Heart right ventricle (tissue), 16 donors: ENCODE data around the gene TMEM98. TPM values are rescaled to one million over a fixed set of nuclear protein-coding genes. Genes with fewer than 3 reads are reported as not detected.
"Not testable (repeated sequence)": the region's sequence is repeated elsewhere in the genome, so short reads cannot be mapped to it uniquely, and the experiment has no call there.

Source experiments
- ATAC-seq, 8 donors: fragments of 200-7000 bp; cut with Tn5 transposase; one replicate each; pipeline ENCODE4 v1.9.1; 2020; ENCODE audit warnings: mild to moderate bottlenecking in 8 of 8, moderate library complexity in 8 of 8, moderate number of reproducible peaks in 1 of 8
- DNase-seq, 2 donors: peaks; one replicate each; pipeline ENCODE4 v3.0.0-alpha.2; 2020
- H3K27ac ChIP-seq, 10 donors: fragments of 200-600 bp; sonication (generic) in 2 of 10; one replicate each; pipeline versions ENCODE4 v1.5.0 to v1.8.0; 2020 to 2022; ENCODE audit warnings: mild to moderate bottlenecking in 3 of 10
- H3K27me3 ChIP-seq, 7 donors: fragments of 200-600 bp; one replicate each; pipeline ENCODE4 v1.8.0; 2021 to 2022; ENCODE audit warnings: mild to moderate bottlenecking in 2 of 7
- H3K36me3 ChIP-seq, 9 donors: fragments of 200-600 bp; sonication (generic) in 1 of 9; one replicate each; pipeline versions ENCODE4 v1.5.0 to v1.8.0; 2020 to 2022; ENCODE audit warnings: mild to moderate bottlenecking in 2 of 9
- H3K4me1 ChIP-seq, 9 donors: fragments of 200-600 bp; sonication (generic) in 1 of 9; one replicate each; pipeline versions ENCODE4 v1.5.0 to v1.8.0; 2020 to 2022; ENCODE audit warnings: mild to moderate bottlenecking in 4 of 9
- H3K4me3 ChIP-seq, 10 donors: fragments of 200-600 bp; sonication (generic) in 2 of 10; one replicate each; pipeline versions ENCODE4 v1.5.0 to v1.8.0; 2020 to 2022; ENCODE audit warnings: mild to moderate bottlenecking in 7 of 10, moderate library complexity in 2 of 10
- H3K9me3 ChIP-seq, 11 donors: fragments of 200-600 bp in 10 of 11; sonication (generic) in 2 of 11; one replicate each; pipeline versions ENCODE4 v1.5.0 to v1.8.0; 2013 to 2022; ENCODE audit warnings: mild to moderate bottlenecking in 2 of 11, control low read depth in 1 of 11, moderate library complexity in 1 of 11
- WGBS, 2 donors: extraction: QIAGEN DNeasy Blood & Tissue Kit; methylation state at CpG; one replicate each; pipeline ENCODE4 v1.1.7; 2013; ENCODE audit warnings: inconsistent platforms in 1 of 2; 5-methylcytosine and 5-hydroxymethylcytosine counted together
- intact Hi-C, 10 donors: fragments of 100-400 bp; cut with DNase I; formaldehyde crosslinking; loops; one replicate each; pipeline versions ENCODE4 v1.11.1 to v1.14.2; 2022
- polyA plus RNA-seq, 2 donors: library from polyadenylated mRNA; stranded (reverse); fragments of 200-250 nt; gene quantifications; one replicate each; pipeline ENCODE4 v1.2.3, GENCODE V29; 2013
- total RNA-seq, 10 donors: library from RNA; stranded (reverse); fragmentation: NEBNext Ultra II Directional in 3 of 10; extraction: Animal tissue kit (Norgen Biotek cat#: 25700) in 3 of 10; gene quantifications; one replicate each; pipeline versions ENCODE4 v1.2.1 to v1.2.4, GENCODE V29; 2021 to 2023
- TF ChIP-seq, protein P1 (sequence below), 9 donors: fragments of 200-600 bp; sonication (generic) in 2 of 9; IDR thresholded peaks; one replicate each; pipeline versions ENCODE4 v1.5.0 to v1.8.0; 2021 to 2022; ENCODE audit warnings: antibody characterized with exemption in 9 of 9, mild to moderate bottlenecking in 5 of 9, moderate library complexity in 1 of 9
- donor health status: Arrhythmogenic right ventricular cardiomyopathy.
- donor health status: ischemic (EF 13 %, LVEDD 7.1; RV severe dilation, severe dysfunction).
- donor health status: healthy with polysubstance abuse.
- donor health status: DM: no; HTN: yes; CAD: no.
- donor health status: DM: no; HTN: no; CAD: no.
- donor health status: ischemic (EF 25% LVEDD 6.9; RV normal size, moderate dysfunction).
- donor health status: ischemic (EF 25% LVEDD 5.7; RV mildly dilated, moderate dysfunction).
- donor health status: healthy.
- donor health status: DM: yes; HTN: yes; CAD: no.
- donor health status: Ischemic cardiomyopathy.
- donor health status: ischemic (EF 35%, LVEDD 5.7; RV mildly dilated, moderate dysfunction).
- donor health status: nonischemic (EF 11% LVEDD 7.7; RV severe dilation, severe dysfunction).
- donor health status: DM: yes; HTN: yes; CAD: no.
- donor health status: PGD.
- donor health status: ischemic (EF 29% LVEDD 5.4; RV normal size, mild dysfunction).
- donor health status: nonischemic (EF 23%, LVEDD 6.1; RV moderate dilation, normal function).

TMEM98 gene
- total and polyA plus RNA-seq, 12 donors, result 5.2 to 19.5 (median 9.9) TPM

DNA sequence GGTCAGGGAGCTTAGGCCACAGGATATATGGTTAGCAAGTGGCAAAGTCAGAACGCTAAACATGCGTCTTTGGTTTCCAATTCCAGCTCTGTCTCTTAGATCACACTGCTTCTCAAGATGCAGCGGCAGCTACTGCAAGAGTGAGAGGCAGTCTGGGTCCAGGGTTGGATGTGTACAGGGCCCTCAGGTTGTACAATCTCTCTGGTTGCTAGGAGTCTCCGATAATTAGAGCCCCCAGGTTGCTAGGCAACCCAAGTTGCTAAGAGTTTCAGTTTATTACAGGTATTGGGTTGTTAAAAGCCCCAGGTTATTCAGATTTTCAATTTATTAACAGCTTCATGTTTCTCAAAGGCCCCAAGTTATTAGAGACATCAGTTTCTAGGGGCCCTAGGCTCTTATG, 48.2 kb downstream of the TMEM98 start:
- Histone ChIP-seq H3K4me3 (no peak overlapping the region), H3K9me3 (peaks cover 0 to 2% (median 0%) of the 10 kb centered on the region in 11 donors), H3K4me1 (no peaks in the 10 kb centered on the region), H3K36me3 (no peaks in the 10 kb centered on the region), H3K27ac (no peak overlapping the region), H3K27me3 (peaks cover 0 to 3% (median 0%) of the 10 kb centered on the region in 7 donors)
- DNase-seq (no peak), ATAC-seq (no peak)
- TF ChIP-seq, protein P1, sequence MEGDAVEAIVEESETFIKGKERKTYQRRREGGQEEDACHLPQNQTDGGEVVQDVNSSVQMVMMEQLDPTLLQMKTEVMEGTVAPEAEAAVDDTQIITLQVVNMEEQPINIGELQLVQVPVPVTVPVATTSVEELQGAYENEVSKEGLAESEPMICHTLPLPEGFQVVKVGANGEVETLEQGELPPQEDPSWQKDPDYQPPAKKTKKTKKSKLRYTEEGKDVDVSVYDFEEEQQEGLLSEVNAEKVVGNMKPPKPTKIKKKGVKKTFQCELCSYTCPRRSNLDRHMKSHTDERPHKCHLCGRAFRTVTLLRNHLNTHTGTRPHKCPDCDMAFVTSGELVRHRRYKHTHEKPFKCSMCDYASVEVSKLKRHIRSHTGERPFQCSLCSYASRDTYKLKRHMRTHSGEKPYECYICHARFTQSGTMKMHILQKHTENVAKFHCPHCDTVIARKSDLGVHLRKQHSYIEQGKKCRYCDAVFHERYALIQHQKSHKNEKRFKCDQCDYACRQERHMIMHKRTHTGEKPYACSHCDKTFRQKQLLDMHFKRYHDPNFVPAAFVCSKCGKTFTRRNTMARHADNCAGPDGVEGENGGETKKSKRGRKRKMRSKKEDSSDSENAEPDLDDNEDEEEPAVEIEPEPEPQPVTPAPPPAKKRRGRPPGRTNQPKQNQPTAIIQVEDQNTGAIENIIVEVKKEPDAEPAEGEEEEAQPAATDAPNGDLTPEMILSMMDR (IDR thresholded peaks at IDR 0.05), result no peak
- WGBS, 2 donors, result 67 to 68% methylated on average over 4 of the region's 4 CpGs
- intact Hi-C loops, result no loop called here

GRCh38 chr17:32976605-32977004, 48.7 kb downstream of the TMEM98 start:
- H3K27ac ChIP-seq, result no peak overlapping the region
- no peaks in the 10 kb centered on the region for H3K36me3 ChIP-seq
- TF ChIP-seq, protein P1 (IDR thresholded peaks at IDR 0.05), result no peak
- ATAC-seq, result no peak
- 85 to 91% methylated on average over 1 of the region's 1 CpG for WGBS, 2 donors
- H3K9me3 ChIP-seq, result peaks cover 0 to 7% (median 0%) of the 10 kb centered on the region in 11 donors
- no peaks in the 10 kb centered on the region for H3K4me1 ChIP-seq
- DNase-seq, result no peak
- H3K4me3 ChIP-seq, result no peak overlapping the region
- H3K27me3 ChIP-seq, result peaks cover 0 to 5% (median 3%) of the 10 kb centered on the region in 7 donors
- intact Hi-C loops, result no loop called here

GRCh38 chr17:32980230-32980629, 52.3 kb downstream of the TMEM98 start:
- Histone ChIP-seq H3K9me3 (peaks cover 0 to 14% (median 0%) of the 10 kb centered on the region in 11 donors), H3K27ac (no peak overlapping the region), H3K36me3 (no peaks in the 10 kb centered on the region), H3K27me3 (peaks cover 0 to 10% (median 3%) of the 10 kb centered on the region in 7 donors), H3K4me1 (no peaks in the 10 kb centered on the region), H3K4me3 (no peak overlapping the region)
- no peak for ATAC-seq
- TF ChIP-seq, protein P1 (IDR thresholded peaks at IDR 0.05), result no peak
- WGBS, 2 donors, result 72 to 87% methylated on average over 2 of the region's 2 CpGs
- intact Hi-C loops, result no loop called here
- DNase-seq, result no peak

DNA sequence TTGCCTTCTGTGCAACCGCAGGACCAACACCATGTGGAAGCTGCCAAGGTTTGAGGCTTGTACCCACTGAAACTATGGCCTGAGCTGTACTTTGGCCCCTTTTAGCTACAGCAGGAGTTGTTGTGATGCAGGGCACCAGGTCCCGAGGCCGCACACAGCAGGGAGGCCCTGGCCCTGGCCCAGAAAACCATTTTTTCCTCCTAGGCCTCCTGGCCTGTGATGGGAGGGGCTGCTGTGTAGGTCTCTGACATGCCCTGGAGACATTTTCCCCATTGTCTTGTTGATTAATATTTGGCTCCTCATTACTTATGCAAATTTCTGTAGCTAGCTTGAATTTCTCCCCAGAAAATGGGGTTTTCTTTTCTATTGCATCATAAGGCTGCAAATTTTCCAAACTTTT, 53.7 kb downstream of the TMEM98 start:
- H3K36me3 ChIP-seq, H3K4me3 ChIP-seq, H3K4me1 ChIP-seq, intact Hi-C loops, ATAC-seq, H3K27ac ChIP-seq, DNase-seq: not testable (repeated sequence)
- Histone ChIP-seq H3K27me3 (peaks cover 0 to 10% (median 3%) of the 10 kb centered on the region in 7 donors), H3K9me3 (peaks cover 0 to 14% (median 0%) of the 10 kb centered on the region in 11 donors)
- WGBS, 2 donors, result 61 to 73% methylated on average over 3 of the region's 3 CpGs

GRCh38 chr17:32985050-32985756, 57.2 kb downstream of the TMEM98 start:
- no peak overlapping the region for H3K4me3 ChIP-seq
- 71 to 73% methylated on average over 4 of the region's 4 CpGs for WGBS, 2 donors
- no peaks in the 10 kb centered on the region for H3K36me3 ChIP-seq
- H3K9me3 ChIP-seq, result peaks cover 0 to 35% (median 9%) of the 10 kb centered on the region in 11 donors
- H3K27ac ChIP-seq, result no peak overlapping the region
- TF ChIP-seq, protein P1 (IDR thresholded peaks at IDR 0.05), result no peak
- no peak for DNase-seq
- peaks cover 0 to 10% (median 0%) of the 10 kb centered on the region in 7 donors for H3K27me3 ChIP-seq
- intact Hi-C loops, result no loop called here
- no peaks in the 10 kb centered on the region for H3K4me1 ChIP-seq
- no peak for ATAC-seq

GRCh38 chr17:32987453-32987805, 59.5 kb downstream of the TMEM98 start:
- H3K36me3 ChIP-seq, intact Hi-C loops, DNase-seq, ATAC-seq, H3K27ac ChIP-seq, H3K27me3 ChIP-seq, H3K4me3 ChIP-seq, H3K4me1 ChIP-seq: not testable (repeated sequence)
- 34 to 48% methylated on average over 1 of the region's 1 CpG for WGBS, 2 donors
- peaks cover 0 to 24% (median 4%) of the 10 kb centered on the region in 11 donors for H3K9me3 ChIP-seq

GRCh38 chr17:32987868-32988267, 59.9 kb downstream of the TMEM98 start:
- peaks cover 0 to 22% (median 4%) of the 10 kb centered on the region in 11 donors for H3K9me3 ChIP-seq

More at GRCh38 chr17:32987868-32988267, 59.9 kb downstream of the TMEM98 start:
- DNase-seq, H3K27ac ChIP-seq, H3K36me3 ChIP-seq, H3K27me3 ChIP-seq, H3K4me3 ChIP-seq, intact Hi-C loops, ATAC-seq, H3K4me1 ChIP-seq: not testable (repeated sequence)
- 55 to 59% methylated on average over 2 of the region's 2 CpGs for WGBS, 2 donors
